Measurements from ENCODE around the gene TRAPPC2L.
"Not testable (repeated sequence)": the region's sequence is repeated elsewhere in the genome, so short reads cannot be mapped to it uniquely, and the experiment has no call there.

TRAPPC2L gene

DNA sequence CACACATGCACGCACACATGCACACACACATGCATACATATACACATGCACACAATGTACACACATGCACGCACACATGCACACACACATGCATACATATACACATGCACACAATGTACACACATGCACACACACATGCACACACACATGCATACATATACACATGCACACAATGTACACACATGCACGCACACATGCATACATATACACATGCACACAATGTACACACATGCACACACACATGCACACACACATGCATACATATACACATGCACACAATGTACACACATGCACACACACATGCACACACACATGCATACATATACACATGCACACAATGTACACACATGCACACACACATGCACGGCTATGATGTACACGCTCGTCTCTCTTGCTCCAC, 37.3 kb downstream of the TRAPPC2L start:
- DNase-seq = not testable (repeated sequence)

GRCh38 chr16:88894681-88895300, 37.9 kb downstream of the TRAPPC2L start:
- DNase-seq = no peak

DNA sequence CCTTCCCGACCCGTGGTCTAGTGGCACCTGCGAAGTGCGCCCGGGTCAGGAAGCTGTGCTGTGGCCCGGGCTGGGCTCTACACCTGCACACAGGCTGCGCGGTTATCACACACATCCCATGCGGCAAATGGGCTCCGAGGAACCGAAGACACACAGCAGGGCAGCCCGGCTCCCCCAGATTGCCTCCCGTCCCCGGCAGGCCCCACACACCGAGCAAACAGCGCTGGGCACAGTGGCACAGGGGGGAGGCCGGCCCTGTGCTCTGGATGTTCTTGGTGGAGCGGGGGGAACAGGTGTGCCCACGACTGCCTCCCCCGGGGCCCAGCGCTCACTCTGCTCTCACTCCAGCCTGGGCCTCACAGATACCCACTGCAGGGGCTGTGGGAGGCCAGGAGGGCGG, 38.4 kb downstream of the TRAPPC2L start:
- DNase-seq = no peak

- DNase-seq = no peak
Measured at GRCh38 chr16:88896238-88897070, 39.5 kb downstream of the TRAPPC2L start.

DNA sequence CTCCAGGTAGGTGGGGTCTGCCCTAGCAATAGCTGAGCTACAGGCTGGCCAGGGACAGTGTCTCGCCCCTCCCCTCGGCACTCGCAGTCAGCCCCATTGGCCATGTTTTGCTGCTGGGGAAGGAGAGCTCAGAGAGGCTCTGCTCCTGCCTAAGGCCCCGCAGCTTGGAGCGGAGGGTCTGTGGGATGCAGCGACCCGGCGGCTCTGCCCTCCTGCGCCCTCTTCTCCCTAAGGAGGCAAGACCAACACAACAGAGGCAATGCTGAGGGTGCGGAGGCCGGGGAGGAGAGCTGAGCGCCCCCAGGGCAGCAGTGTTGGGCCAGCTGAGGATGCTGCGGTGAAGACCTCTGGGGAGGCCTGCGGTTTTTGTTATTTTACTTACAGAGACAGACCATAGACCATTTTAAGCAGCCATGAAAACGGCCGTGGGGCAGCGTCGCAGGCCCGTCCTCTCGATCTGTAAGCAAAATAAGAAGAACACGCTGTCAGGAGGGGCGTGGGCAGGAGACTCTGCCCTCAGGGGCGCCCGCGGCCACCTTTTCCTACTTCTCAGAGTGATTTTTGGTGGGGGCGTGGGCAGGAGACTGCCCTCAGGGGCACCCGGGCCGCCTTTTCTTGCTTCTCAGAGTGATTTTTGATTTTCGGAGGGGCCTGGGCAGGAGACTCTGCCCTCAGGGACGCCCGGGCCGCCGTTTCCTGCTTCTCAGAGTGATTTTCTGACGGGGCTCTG, 40.9 kb downstream of the TRAPPC2L start:
- no peak for DNase-seq

GRCh38 chr16:88899901-88900661, 43.2 kb downstream of the TRAPPC2L start:
- no peak for DNase-seq

GRCh38 chr16:88900662-88901052, 43.7 kb downstream of the TRAPPC2L start:
- DNase-seq = no peak

DNA sequence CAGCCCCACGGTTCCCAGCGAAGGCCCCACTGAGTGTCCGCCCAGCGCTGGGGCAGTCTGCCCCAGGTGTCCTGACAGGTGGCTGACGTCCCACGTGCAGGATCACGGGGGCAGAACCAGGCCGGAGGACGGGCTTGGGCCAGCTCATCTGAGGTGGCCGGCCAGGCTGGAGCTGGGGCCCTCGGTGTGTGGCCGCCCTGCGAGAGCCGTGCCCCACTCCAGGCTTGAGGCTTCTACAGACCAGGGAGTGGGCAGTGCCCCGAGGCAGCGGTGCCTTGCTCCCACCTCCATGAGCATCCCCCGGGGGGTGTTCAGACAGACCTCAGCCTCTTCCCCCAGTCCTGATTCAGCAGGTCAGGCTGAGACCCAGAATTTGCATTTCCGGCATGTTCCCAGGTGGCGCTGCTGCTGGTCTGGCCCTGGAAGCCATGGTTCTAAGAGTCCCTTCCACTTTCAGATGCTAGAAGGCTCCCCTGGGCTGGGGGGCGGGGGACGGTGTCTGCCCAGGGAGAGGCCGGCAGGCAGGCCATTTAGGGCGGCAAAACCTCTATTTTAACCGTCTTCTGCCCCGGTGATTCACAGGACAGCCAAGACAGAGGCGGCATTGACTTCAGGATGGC, 44.9 kb downstream of the TRAPPC2L start:
- no peak for DNase-seq

DNA sequence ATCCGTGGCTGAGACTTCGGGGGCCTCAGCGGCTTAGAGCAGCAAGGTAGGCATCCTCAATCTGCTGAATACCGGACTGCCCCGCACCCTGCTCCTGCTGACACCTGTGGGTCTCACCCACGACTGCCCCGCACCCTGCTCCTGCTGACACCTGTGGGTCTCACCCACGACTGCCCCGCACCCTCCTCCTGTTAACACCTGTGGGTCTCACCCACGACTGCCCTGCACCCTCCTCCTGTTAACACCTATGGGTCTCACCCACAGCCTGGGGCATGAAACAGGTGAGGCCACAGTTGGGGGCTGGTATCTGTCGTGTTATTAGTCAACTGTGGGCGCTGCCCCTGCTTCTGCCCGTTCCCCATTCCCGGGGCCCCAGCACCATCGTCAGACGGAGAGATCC, 45.8 kb downstream of the TRAPPC2L start:
- DNase-seq = no peak

GRCh38 chr16:88903267-88903666, 46.3 kb downstream of the TRAPPC2L start:
- DNase-seq = no peak

DNA sequence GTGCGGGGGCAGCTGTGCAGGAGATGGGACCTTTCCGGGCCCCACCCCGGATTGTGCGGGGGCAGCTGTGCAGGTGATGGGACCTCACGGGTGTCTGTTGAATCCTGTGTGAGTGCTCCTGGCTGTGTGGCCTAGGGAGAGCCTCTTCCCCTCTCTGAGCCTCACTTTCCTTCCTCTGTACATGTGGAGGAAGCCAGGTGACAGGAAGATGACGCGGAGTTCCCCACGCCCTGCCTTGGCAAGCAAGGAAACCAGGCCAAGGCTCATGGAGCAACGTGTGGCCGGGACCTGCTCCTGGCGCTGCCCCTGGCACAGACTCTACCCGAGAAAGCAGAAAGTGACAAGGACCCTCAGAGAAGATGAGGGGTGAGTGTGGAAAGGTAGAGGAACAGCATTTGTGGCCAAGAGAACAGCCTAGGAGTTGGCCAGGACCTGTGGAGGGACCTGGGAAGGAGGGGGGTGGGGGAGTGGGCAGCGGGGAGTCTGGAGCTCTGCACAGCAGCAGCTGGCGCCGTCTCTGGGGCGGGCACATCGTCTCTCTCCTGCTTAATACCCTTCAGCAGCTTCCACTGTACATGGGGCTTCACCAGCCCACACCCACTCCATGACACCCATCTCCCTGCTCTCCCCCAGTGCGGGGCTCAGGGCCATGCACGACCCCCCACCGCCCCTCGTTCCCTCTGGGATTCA, 47.9 kb downstream of the TRAPPC2L start:
- DNase-seq = no peak

GRCh38 chr16:88905563-88905962, 48.6 kb downstream of the TRAPPC2L start:
- no peak for DNase-seq

- no peak for DNase-seq
Measured at GRCh38 chr16:88906020-88906419, 49.1 kb downstream of the TRAPPC2L start.

DNA sequence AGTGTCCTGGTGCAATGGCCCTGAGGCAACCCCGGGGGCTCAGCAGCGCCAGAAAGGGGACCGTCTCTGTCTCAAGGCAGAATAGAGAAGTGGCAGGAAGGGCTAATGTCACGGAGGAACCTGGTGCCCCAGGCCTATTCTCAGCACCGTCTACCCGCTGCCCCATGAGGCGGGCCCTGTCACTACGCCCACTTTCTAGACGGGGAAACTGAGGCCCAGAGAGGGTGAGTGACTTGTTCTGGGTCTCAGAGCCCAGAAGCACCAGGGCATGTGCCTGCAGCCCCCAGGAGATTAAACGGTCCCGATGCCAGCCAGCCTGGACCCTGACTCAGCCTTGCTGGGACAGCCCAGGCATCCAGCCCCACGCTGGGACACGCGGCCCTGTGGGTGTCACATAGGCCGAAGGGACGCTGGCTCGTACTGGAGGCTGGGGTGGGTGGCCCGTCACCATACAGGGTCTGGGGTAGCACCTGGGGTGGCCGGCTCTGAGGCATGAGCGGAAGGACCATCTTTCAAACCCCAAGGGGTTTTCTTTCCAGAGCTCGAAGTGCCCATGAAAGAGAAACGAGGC, 49.7 kb downstream of the TRAPPC2L start:
- no peak for DNase-seq

DNA sequence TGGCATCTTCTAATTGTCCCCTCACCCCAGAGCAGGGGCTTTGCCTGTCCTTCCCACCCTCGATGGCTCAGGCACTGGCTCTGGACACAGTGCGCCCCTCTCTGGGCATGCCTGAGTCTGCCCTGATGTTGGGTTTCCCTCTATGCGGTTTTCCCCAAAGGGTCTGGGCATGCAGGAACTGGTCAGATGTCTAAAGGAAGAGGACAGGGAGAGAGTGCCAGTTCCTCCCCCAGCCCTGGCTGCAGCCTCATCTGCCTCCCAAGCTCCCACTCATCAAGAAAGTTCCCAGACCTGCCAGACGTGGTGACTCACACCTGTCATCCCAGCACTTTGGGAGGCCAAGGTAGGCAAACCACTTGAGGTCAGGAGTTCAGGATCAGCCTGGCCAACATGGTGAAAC, 50.8 kb downstream of the TRAPPC2L start:
- DNase-seq = no peak

GRCh38 chr16:88908307-88908706, 51.4 kb downstream of the TRAPPC2L start:
- DNase-seq = no peak

DNA sequence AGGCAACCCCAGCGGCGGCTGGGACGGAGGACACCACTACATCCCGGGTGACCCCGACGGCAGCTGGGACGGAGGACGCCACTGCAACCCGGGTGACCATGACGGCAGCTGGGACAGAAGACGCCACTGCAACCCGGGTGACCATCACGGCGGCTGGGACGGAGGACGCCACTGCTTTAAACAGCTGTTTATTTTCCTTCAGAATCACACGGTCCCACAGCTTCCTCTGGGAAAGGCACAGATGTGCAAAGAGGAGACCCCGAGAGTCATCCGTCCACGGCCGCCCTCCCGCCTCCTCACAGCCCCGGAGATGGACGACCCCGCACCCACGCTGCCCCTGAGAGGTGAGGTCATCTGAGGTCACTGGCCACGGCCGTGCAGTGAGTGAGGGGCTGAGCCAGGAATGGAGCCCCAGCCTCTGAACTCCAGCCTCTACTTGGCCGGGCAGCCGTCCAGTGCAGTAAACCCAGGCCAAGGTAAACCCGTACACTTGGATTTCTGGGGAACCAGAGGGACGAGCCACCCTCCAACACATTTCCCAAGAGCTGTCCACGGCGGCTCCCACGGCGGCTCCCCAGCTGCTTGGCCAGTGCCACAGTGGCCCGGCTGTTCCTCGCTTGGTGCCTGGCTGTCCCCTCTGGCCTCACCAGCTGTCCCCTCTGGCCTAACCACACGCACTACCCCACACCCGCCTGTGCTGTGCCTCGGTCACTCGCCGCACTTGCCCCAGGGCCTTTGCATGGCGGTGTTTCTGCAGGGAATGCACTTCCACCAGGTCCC, 52.7 kb downstream of the TRAPPC2L start:
- no peak for DNase-seq

DNA sequence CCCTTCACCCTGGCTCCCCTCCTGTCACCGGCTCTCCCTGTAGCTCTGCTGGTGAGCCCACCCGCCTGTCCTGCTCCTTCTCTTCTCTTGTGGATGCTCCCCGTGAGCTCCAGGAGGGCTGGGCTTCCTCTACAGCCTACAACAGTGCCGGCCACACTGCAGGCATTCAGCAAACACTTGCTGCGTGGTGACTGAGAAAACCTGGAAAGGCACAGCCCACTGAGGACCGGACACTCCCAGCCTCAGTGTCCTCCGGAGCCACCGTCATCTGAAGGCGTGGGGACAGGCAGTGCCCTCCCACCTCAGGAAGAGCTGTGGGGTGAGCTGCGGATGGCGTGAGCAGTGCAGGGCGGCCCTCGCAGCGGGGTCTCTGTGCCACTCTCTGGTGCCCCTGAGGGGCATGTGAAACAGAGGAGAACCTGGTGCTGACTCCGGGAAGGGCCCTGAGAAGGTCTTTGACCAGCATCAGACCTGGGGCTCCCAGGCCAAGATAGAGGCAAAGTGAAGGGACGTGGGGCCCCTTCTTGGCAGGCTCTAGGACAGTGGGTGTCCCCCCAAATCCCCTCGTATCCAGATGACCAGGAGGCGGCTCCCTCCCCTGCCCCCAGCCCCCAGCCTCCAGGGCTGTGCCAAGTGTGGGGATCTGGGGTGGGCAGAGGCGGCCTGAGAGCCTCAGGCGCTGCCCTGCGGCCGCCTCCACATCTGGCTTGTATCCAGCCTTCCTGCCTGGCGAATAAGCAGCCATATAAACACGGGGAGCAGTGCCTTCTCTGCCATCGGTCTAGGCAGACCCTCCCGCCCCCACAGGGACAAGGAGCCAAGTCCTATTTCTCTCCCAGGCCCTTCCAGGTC, 53.6 kb downstream of the TRAPPC2L start:
- DNase-seq = no peak

DNA sequence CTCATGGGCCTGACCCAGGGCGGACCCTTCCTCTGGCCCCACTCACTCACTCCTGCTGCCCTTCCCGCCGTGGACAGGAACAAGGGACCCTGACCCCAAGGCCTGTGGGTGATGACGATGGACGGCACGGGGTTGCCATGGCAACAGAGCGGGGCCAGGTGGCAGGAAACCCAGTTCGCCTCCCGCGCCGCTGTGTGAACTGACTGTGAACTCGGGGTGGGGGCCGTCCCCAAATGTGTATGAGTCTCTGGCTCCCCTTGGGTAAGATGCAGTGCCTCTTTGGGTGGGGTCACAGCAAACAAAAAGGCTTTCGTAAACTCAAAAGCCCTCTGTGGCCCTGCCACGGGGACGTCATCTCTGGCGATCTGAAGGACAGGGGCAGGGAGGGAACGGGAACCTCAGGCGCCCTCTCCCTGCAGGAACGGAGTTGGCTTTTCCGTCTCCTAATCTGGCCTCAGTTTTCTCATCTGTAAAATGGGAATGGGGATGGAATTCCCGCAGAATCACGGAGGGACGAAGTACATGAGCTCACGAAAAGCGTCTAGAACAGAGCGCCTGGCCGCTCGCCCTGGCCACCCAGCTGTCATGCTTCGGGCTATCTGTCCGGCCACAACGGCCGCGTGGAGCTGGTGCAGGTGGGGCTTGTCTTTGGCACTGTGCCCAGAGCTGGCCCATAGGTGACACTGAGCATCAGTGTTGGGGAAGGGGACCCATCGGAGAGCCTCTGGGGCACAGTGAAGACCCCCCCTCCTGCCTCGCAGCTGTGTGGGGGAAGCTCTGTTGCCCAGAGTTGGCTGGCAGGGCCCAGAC, 54.4 kb downstream of the TRAPPC2L start:
- DNase-seq = no peak

Measured in stimulated activated CD4-positive, alpha-beta T cell treated with anti-CD3 and anti-CD28 coated beads, Interleukin-4, amount 100 ng/mL, for 24 hours (primary cell).